GM10847 (cell line): ENCODE measurements around the gene RHOBTB1.

Experiments
- POLR2A ChIP-seq: IDR thresholded peaks from 2 replicates; pipeline ENCODE4 v1.6.1; 2011; ENCODE audit not compliant: insufficient read length; ENCODE audit errors: extremely low read depth

Gene RHOBTB1

DNA sequence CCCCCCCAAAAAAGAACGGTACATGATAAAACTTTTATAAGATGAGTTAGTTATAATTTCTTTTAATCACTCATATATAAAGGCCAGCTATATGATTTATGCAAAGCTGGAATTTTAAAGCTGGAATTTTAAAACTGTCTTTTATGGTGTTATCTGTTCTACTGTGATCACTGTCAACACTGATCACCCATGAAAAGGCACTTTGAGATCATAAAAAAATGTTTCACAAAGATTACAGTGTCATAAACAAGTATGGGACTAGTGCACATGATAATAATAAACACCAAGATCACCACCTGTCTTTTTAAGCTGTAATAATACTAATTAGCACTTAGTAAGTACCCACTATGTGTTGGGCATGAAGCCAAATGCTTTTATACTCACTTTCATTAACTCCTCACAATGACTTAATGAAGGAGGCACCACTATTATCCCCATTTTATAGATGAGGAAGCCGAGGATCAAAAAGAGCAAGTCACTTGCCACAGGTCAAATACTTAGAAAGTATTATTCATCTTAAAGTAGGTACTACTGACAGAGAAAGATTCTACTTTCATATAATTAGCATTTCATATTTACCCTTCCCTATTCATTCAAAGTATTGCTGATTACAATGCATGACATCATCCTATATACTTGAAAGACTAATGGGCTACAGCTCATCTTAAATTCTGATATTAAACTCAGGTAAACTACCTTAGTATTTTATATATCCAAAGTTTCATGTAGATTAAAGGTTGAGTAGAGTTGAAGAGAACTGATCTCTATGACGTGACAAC lies 8.3 kb upstream of the RHOBTB1 start:
- no peak for TF ChIP-seq POLR2A

DNA sequence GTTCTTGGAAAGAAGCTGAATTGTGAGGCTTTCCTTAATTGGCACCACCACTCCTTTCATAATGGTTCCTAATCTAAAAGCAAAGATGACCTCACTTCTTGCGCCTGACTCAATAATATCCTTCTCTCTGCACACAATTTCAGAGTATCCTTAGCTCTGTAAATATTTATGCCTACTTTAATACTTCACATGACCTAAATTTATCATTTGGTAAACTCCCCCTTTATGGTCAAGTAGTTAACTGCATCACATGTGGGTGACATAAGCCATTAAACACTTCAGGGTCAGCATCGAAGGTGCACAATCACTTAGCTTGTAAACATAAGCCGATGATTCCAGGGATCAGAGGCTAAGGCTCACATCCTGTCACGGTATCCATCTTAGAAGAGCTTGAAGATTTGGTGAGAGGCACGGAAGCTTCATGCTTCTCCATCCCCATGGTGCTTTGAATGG lies 7.3 kb upstream of the RHOBTB1 start:
- no peak for TF ChIP-seq POLR2A

DNA sequence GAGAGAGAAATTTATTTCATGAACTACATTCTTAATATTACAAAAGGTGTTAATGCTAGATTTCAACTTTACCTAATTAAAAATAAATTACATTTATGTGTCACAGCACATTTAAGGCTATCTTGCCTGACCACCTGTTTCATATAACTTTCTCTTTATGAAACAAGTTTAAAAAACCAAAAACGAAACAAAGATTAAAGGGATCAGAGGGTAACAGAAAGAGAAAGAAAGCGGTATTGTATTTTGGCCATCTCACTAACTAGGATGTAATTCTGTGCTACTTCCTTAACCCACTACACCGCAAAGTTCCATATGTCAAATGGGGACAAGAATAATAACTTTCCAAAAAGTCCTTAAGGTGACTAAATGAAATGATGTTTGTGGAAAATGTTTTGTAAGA lies 6.3 kb upstream of the RHOBTB1 start:
- TF ChIP-seq POLR2A, result no peak

GRCh38 chr10:60948851-60949250 lies 4.9 kb upstream of the RHOBTB1 start:
- TF ChIP-seq POLR2A, result no peak

- no peak for TF ChIP-seq POLR2A
These were observed 919 bp upstream of the RHOBTB1 start for GRCh38 chr10:60944910-60945297.

DNA sequence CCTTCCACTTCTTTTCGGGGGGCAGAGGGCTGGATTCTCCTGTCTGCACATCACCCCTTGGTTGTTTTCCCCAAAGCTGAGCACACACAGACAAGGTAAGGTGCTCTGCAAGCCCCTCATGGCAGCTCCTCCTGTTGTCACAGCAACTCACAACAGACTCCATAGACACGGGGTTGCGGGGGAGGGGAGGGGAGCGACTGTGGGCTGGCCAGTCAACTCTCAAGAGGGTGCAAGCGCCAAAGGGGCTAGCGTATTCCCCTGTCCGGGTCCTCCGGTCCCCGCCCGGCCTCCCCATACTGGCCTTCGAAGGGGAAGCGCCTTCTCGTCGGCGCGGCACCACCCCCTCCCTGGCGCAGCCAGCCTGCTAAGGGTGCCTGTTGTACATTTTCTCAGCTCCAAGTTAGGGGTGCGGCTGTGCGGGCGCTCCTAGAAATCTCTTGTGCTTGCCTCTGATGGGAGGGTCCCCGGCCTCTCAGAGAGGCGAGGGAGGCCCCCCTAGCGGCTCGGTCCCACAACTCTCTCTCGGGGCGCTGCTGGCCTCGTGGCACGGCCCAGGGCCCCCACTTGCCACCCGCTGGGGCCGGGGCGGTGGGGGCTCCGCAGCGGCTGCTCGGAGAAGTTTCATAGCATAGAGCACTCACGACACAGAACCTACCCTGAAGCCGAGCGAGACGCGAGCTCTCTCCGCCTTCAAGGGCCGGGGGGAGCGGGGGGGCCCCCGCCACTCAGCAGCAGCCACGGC lies 498 bp downstream of the RHOBTB1 start:
- TF ChIP-seq POLR2A, result no peak

DNA sequence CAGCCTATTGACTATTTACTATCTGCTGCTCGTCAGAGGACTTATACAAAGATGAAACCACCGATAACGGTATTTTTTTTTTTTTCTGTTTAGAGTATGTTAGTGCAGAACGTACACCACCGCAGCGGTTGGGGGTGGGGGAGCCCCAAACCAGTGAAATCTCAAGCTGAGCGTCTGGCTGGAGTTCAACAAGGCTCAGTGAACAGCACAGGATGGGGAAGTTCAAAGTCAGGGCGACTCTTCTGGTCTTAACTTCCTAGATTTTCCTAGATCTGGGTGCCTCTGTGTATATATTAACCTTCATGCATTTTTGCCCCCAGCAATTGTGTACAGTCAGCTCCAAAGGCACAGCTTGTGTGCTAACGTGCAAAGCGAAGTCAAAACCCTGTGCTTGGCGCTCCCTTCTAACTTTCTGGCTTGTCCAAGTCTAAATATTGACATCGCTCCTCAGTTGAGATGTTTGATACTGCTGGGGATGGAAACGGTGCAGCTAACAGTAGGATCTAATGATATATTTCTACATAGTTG lies 1.1 kb downstream of the RHOBTB1 start:
- no peak for TF ChIP-seq POLR2A

GRCh38 chr10:60942134-60942787 lies 1.7 kb downstream of the RHOBTB1 start:
- TF ChIP-seq POLR2A, result no peak

DNA sequence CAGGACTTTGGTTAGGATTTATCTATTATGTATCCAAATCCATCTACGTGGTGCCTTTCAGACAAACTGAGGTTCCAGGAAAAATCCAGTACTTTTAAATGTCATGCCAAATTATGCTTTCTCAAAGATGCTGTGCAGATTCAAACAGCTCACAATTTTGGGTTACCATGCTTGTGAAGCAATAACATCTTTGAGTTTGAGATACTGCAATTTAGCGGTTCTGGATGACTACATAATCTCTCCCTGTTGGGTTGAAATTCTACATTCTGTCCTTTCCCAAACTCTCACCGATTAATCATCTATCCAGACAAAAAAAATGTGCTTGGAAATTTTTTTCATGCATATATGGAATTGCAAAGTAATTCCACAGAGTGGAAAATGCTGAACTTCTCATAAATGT lies 3.5 kb downstream of the RHOBTB1 start:
- no peak for TF ChIP-seq POLR2A

- no peak for TF ChIP-seq POLR2A
These were observed 6.0 kb downstream of the RHOBTB1 start for GRCh38 chr10:60937784-60938654.

- no peak for TF ChIP-seq POLR2A
These were observed 7.0 kb downstream of the RHOBTB1 start for GRCh38 chr10:60937022-60937421.

DNA sequence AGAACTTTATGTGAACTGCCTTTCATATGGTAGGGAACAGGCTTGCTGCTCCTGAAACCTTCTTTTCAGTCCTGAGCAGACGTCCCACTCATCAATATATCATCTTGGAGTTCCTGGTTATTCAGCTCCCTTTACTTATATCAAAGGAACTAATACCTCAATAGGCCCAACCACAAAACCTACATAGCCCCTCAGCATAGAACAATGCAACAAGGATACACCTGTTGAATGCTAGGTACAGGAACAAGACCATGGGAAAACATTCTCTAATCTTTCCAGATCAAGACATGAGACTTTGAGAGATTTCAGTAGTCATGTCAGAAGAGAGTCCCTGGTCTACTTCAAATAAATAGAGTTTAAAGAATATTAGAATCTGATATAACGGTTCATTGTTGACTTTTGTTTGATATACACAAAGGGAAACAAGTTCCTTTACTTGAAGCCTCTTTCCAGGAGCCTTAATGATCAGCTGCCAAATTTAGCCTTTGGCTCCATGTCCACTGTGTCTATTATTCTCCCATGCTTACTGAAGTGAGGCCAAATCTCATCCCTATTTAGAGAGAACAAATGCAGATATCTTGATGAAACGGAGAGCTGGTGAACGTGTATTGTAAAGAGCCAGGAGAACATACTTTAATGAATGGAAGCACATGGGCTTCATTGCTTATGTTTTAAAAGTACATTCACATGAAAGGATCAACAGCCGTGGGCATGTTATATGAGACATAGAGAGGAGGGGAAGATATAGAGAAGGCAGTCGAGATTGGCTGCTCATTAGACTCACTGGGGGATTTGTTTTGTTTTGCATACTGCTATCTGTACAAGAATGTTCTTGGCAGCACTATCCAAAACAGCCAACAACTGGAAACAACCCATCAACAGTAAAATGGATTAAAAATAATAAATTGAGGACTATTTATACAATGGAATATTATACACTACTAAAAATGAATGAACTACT lies 9.5 kb downstream of the RHOBTB1 start:
- TF ChIP-seq POLR2A, result no peak

GRCh38 chr10:60932756-60933155 lies 11.2 kb downstream of the RHOBTB1 start:
- no peak for TF ChIP-seq POLR2A

GRCh38 chr10:60930237-60930636 lies 13.7 kb downstream of the RHOBTB1 start:
- no peak for TF ChIP-seq POLR2A
